Breast epithelium (tissue), 3 donors: ENCODE data around the gene TEX9.

Source experiments
- POLR2A ChIP-seq: fragments of 450-650 bp; IDR thresholded peaks from one replicate; pipeline ENCODE4 v1.6.1; 2016; ENCODE audit warnings: antibody characterized with exemption, mild to moderate bottlenecking, moderate library complexity
- POLR2AphosphoS5 ChIP-seq, 3 donors: sonication (generic); formaldehyde crosslinking; IDR thresholded peaks; one replicate each; pipeline ENCODE4 v1.6.1; 2017; ENCODE audit warnings: antibody characterized with exemption in 3 of 3
- TF ChIP-seq, protein P1 (sequence below), 3 donors: fragments of 450-650 bp; IDR thresholded peaks; one replicate each; pipeline ENCODE4 v1.5.1; 2016 to 2017; ENCODE audit warnings: antibody characterized with exemption in 3 of 3, mild to moderate bottlenecking in 3 of 3, moderate library complexity in 3 of 3

DNA sequence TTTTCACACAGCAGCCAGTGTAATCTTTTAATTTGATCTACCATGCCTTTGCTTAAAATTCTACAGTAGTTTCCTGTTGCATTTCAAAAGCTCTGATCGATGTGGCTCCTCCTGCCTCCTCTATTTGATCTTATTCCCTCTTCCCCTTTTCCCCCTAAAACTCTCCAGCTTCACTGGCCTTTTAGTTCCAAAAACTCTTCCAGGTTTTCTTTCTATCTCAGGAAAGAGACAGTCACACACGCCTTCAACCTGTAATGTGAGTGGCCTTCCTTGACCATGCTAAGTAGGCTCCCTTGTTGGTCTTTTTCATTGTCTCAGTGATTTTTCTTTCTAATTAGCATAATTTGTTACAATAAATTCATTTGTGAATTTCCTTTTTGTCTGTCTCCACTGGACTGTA, 985 bp downstream of the TEX9 start:
- TF ChIP-seq POLR2A (no peak), POLR2AphosphoS5 (IDR thresholded peaks at IDR 0.05) (no peak)
- TF ChIP-seq, protein P1, sequence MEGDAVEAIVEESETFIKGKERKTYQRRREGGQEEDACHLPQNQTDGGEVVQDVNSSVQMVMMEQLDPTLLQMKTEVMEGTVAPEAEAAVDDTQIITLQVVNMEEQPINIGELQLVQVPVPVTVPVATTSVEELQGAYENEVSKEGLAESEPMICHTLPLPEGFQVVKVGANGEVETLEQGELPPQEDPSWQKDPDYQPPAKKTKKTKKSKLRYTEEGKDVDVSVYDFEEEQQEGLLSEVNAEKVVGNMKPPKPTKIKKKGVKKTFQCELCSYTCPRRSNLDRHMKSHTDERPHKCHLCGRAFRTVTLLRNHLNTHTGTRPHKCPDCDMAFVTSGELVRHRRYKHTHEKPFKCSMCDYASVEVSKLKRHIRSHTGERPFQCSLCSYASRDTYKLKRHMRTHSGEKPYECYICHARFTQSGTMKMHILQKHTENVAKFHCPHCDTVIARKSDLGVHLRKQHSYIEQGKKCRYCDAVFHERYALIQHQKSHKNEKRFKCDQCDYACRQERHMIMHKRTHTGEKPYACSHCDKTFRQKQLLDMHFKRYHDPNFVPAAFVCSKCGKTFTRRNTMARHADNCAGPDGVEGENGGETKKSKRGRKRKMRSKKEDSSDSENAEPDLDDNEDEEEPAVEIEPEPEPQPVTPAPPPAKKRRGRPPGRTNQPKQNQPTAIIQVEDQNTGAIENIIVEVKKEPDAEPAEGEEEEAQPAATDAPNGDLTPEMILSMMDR (IDR thresholded peaks at IDR 0.05) = no peak
